GM12875 (cell line): ENCODE measurements around the gene VGLL2.

Experiments used
- H3K4me3 ChIP-seq: one replicate; pipeline ENCODE4 v1.5.1; 2011; ENCODE audit warnings: low read depth, low read length, control low read depth
- TF ChIP-seq, protein P1 (sequence below): IDR thresholded peaks from 2 replicates; pipeline ENCODE4 v1.5.1; 2011; ENCODE audit warnings: low read depth, mild to moderate bottlenecking, control low read depth, inconsistent platforms, low read length, moderate library complexity, borderline replicate concordance; ENCODE audit not compliant: insufficient read depth

Gene VGLL2

DNA sequence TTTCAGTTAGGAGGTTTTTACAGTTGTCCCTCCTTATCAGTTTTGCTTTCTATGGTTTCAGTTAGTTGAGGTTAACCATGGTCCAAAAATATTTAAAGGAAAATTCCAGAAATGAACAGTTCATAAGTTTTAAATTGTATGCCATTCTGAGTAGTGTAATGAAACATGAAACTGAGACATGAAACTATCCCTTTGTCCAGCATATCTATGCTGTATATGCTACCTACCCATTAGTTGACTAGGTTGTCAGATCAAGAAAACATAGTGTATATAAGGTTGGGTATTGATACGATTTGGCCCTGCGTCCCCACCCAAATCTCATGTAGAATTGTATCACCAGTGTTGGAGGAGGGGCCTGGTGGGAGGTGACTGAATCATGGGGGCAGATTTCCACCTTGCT lies 39.1 kb downstream of the VGLL2 start:
- TF ChIP-seq, protein P1, sequence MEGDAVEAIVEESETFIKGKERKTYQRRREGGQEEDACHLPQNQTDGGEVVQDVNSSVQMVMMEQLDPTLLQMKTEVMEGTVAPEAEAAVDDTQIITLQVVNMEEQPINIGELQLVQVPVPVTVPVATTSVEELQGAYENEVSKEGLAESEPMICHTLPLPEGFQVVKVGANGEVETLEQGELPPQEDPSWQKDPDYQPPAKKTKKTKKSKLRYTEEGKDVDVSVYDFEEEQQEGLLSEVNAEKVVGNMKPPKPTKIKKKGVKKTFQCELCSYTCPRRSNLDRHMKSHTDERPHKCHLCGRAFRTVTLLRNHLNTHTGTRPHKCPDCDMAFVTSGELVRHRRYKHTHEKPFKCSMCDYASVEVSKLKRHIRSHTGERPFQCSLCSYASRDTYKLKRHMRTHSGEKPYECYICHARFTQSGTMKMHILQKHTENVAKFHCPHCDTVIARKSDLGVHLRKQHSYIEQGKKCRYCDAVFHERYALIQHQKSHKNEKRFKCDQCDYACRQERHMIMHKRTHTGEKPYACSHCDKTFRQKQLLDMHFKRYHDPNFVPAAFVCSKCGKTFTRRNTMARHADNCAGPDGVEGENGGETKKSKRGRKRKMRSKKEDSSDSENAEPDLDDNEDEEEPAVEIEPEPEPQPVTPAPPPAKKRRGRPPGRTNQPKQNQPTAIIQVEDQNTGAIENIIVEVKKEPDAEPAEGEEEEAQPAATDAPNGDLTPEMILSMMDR: no peak
- no peak overlapping the region for H3K4me3 ChIP-seq

DNA sequence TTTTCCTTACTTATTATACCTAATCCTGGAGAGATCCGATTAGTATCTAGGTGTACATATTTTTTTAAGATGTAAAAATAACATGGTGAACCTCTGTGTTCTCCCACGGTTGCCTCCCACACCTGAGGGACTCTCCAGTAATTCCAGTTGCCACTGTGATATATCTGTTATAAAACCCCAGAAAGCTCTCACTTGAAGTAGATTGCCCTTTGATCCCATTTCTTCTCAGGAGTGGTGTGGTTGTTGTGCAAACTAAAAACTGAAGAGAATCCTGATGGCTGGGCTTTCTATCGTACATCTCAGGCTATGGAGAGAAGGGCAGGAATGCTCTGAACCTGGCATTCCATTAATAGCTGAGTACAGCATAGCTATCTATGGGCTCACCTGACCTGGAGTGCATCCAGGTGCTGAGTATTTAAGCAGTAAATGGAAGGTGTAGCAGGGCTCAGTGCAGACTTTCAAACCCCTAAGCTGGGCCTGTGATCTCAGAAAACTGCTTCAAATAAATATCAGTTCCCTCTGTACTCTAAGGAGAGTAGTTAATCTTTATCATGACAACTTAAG lies 41.0 kb downstream of the VGLL2 start:
- TF ChIP-seq, protein P1: no peak
- H3K4me3 ChIP-seq: no peak overlapping the region

DNA sequence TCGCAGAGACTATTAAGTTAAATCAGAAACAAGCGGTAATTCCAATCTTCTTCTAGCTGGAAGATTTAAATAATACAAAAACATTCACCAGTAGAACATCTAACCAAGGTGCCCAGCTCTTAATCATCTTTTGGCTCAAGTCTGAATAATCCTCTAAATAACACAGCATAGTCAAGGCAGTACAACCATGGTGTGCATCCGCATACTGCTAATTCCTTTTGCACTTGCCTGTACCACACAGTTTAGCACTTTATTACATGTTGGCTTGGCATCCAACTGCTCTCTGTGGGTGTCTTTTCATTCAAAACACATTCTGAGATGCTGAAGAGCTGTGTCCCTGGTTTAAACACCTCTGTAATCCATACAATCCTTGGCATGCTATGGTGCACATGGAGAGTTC lies 42.3 kb downstream of the VGLL2 start:
- no peak overlapping the region for H3K4me3 ChIP-seq
- TF ChIP-seq, protein P1: no peak

DNA sequence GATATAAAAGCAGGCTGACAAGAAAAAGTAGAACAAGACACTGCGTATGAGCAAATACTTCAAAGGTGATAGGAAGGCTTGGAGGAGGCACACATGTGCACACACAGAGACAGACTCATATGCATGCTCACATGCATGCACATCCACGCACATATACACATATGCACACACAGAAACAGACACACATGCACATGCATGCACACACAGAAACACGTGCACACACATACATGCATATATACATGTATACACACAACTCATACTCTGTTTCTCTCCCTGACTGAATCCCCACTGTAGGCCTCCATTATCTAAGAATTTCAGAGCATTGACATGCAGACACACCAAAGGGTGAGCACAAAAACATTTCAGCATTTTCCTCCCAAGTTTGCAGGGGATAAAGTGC lies 43.7 kb downstream of the VGLL2 start:
- TF ChIP-seq, protein P1: no peak
- no peak overlapping the region for H3K4me3 ChIP-seq

DNA sequence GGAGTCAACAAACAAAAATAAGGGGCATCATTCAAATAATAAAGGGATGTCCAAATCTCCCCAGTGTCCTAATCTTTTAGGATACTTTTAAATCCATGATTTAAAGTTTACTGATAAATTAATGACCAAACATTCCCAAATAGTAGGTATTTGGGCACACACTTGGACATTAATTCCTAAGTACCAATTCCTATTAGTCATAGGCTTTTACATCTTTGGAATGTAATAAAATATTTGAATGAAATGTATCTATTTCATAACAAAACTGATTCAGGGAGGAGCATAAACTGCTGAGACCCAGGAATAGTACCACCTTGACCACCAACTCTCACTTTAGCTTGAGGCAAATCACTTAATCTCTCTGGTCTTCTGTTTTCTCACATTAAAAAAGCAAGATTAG lies 44.3 kb downstream of the VGLL2 start:
- TF ChIP-seq, protein P1: no peak
- H3K4me3 ChIP-seq: no peak overlapping the region

DNA sequence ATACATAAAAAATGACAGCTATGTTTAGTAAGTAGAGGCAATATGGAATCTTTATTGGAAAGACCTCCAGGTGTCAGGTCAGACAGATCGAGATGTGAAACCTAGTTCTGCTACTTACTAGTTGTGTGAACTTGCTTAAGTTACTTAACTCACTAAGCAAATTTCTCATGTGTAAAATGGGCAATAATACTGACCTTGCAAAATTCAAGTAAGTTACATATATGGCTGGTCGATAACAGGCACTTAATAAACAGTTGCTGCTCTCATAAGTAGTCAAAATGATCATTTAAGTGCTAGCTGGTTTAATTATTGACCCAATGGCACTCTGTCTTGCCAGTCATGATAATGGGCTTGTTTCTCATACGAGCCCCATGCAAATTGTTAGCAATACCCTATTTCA lies 46.0 kb downstream of the VGLL2 start:
- TF ChIP-seq, protein P1: no peak
- no peak overlapping the region for H3K4me3 ChIP-seq

DNA sequence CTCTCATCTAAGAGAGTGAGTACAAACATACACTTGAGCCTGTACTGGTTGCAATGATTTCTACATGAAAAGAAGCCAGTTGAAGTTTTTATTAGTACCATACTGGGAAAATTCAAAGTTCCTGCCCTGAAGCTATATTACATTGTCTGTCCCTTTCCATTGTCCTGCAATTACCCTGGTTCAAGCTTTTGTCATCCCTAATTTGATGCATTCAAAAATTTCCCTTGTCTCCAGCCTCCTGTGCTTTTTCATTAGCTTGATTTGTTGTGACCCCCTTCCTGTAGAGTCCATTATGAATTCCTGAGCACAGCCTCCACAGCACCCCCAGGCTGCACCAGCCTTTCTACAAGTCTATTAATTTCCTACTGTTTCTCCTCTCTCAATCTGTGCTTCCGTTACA lies 46.4 kb downstream of the VGLL2 start:
- TF ChIP-seq, protein P1: no peak
- no peak overlapping the region for H3K4me3 ChIP-seq
